Activated CD4-positive, CD25-positive, alpha-beta regulatory T cell treated with anti-CD3 and anti-CD28 coated beads, Interleukin-2, amount 50 U/mL, for 16 hours (primary cell): ENCODE data around the gene TRIM73.
"Not testable (repeated sequence)": the region's sequence is repeated elsewhere in the genome, so short reads cannot be mapped to it uniquely, and the experiment has no call there.

Source experiments
- DNase-seq: peaks from one replicate; pipeline ENCODE4 v3.0.0-alpha.2; 2020; ENCODE audit warnings: low read depth, low spot score

The TRIM73 gene

GRCh38 chr7:75415829-75416373 lies 20.5 kb downstream of the TRIM73 start:
- DNase-seq = not testable (repeated sequence)

- not testable (repeated sequence) for DNase-seq
These were observed 21.4 kb downstream of the TRIM73 start for GRCh38 chr7:75416787-75417186.

GRCh38 chr7:75418292-75418858 lies 22.9 kb downstream of the TRIM73 start:
- not testable (repeated sequence) for DNase-seq

- not testable (repeated sequence) for DNase-seq
These were observed 23.8 kb downstream of the TRIM73 start for GRCh38 chr7:75419210-75419609.

GRCh38 chr7:75419693-75420092 lies 24.3 kb downstream of the TRIM73 start:
- not testable (repeated sequence) for DNase-seq

GRCh38 chr7:75420152-75420551 lies 24.7 kb downstream of the TRIM73 start:
- DNase-seq = not testable (repeated sequence)

- not testable (repeated sequence) for DNase-seq
These were observed 26.6 kb downstream of the TRIM73 start for GRCh38 chr7:75421798-75422710.

- DNase-seq = not testable (repeated sequence)
These were observed 28.1 kb downstream of the TRIM73 start for GRCh38 chr7:75423481-75423880.

- not testable (repeated sequence) for DNase-seq
These were observed 43.6 kb downstream of the TRIM73 start for GRCh38 chr7:75439000-75439399.

- not testable (repeated sequence) for DNase-seq
These were observed 46.7 kb downstream of the TRIM73 start for GRCh38 chr7:75442101-75442464.

GRCh38 chr7:75442465-75443111 lies 47.2 kb downstream of the TRIM73 start:
- not testable (repeated sequence) for DNase-seq

- not testable (repeated sequence) for DNase-seq
These were observed 54.5 kb downstream of the TRIM73 start for GRCh38 chr7:75449946-75450345.

GRCh38 chr7:75452494-75452955 lies 57.1 kb downstream of the TRIM73 start:
- not testable (repeated sequence) for DNase-seq
